ENCODE measurements around the gene PRXL2B.

- TF ChIP-seq POLR2AphosphoS5 (IDR thresholded peaks at IDR 0.05; ENCODE audit: low read depth) (no peak), CTCF (conservative IDR thresholded peaks at IDR 0.05; ENCODE audit: low read depth in 2 of 2) (no peak), CREB1 (CRISPR knock-in tag; IDR thresholded peaks at IDR 0.05; ENCODE audit: low read depth) (no peak), EZH2 (IDR thresholded peaks at IDR 0.05; ENCODE audit: low read depth, unreplicated experiment) (no peak)
- TF ChIP-seq, protein P1, sequence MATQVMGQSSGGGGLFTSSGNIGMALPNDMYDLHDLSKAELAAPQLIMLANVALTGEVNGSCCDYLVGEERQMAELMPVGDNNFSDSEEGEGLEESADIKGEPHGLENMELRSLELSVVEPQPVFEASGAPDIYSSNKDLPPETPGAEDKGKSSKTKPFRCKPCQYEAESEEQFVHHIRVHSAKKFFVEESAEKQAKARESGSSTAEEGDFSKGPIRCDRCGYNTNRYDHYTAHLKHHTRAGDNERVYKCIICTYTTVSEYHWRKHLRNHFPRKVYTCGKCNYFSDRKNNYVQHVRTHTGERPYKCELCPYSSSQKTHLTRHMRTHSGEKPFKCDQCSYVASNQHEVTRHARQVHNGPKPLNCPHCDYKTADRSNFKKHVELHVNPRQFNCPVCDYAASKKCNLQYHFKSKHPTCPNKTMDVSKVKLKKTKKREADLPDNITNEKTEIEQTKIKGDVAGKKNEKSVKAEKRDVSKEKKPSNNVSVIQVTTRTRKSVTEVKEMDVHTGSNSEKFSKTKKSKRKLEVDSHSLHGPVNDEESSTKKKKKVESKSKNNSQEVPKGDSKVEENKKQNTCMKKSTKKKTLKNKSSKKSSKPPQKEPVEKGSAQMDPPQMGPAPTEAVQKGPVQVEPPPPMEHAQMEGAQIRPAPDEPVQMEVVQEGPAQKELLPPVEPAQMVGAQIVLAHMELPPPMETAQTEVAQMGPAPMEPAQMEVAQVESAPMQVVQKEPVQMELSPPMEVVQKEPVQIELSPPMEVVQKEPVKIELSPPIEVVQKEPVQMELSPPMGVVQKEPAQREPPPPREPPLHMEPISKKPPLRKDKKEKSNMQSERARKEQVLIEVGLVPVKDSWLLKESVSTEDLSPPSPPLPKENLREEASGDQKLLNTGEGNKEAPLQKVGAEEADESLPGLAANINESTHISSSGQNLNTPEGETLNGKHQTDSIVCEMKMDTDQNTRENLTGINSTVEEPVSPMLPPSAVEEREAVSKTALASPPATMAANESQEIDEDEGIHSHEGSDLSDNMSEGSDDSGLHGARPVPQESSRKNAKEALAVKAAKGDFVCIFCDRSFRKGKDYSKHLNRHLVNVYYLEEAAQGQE (IDR thresholded peaks at IDR 0.05; ENCODE audit: unreplicated experiment), result no peak
These were observed 21.1 kb downstream of the PRXL2B start for GRCh38 chr1:2607641-2608091.
